22Rv1 (cell line): ENCODE measurements around the gene MXD4.

Source experiments
- H3K27ac ChIP-seq: fragments of 450-650 bp; 2 replicates; pipeline ENCODE4 v1.5.1; 2017
- CTCF ChIP-seq: fragments of 450-650 bp; IDR thresholded peaks from 2 replicates; pipeline ENCODE4 v1.5.1; 2017; ENCODE audit warnings: mild to moderate bottlenecking
- ZFX ChIP-seq: fragments of 450-650 bp; IDR thresholded peaks from 2 replicates; pipeline ENCODE4 v1.6.1; 2017; ENCODE audit warnings: antibody characterized with exemption, borderline replicate concordance

MXD4 gene

GRCh38 chr4:2290974-2291704 lies 29.2 kb upstream of the MXD4 start:
- TF ChIP-seq CTCF = no peak
- TF ChIP-seq ZFX = no peak
- H3K27ac ChIP-seq = no peak overlapping the region

- no peak overlapping the region for H3K27ac ChIP-seq
- no peak for TF ChIP-seq CTCF
- TF ChIP-seq ZFX = no peak
Observed at GRCh38 chr4:2290488-2290887, 28.6 kb upstream of the MXD4 start.

- no peak overlapping the region for H3K27ac ChIP-seq
- TF ChIP-seq ZFX (no peak), CTCF (no peak)
Observed at GRCh38 chr4:2289955-2290333, 28.0 kb upstream of the MXD4 start.

GRCh38 chr4:2289311-2289954 lies 27.5 kb upstream of the MXD4 start:
- H3K27ac ChIP-seq = no peak overlapping the region
- no peak for TF ChIP-seq ZFX

- no peak for TF ChIP-seq CTCF
- no peak for TF ChIP-seq ZFX
- no peak overlapping the region for H3K27ac ChIP-seq
Observed at GRCh38 chr4:2288051-2288541, 26.2 kb upstream of the MXD4 start.

GRCh38 chr4:2287594-2287915 lies 25.6 kb upstream of the MXD4 start:
- TF ChIP-seq CTCF = no peak
- no peak overlapping the region for H3K27ac ChIP-seq

GRCh38 chr4:2286904-2287593 lies 25.1 kb upstream of the MXD4 start:
- no peak overlapping the region for H3K27ac ChIP-seq
- TF ChIP-seq ZFX (no peak), CTCF (no peak)
